Measurements from ENCODE around the gene E4F1. TPM values are rescaled to one million over a fixed set of nuclear protein-coding genes. Genes with fewer than 3 reads are reported as not detected.
"Not testable (repeated sequence)": the region's sequence is repeated elsewhere in the genome, so short reads cannot be mapped to it uniquely, and the experiment has no call there.

The E4F1 gene
- total and polyA plus RNA-seq, 2 experiments from 2014 or later = 15.5 to 19.7 TPM

GRCh38 chr16:2238150-2238837 lies 14.9 kb downstream of the E4F1 start:
- no peak overlapping the region for H3K27ac ChIP-seq
- DNase-seq (ENCODE audit: low spot score) = no peak
- no peak overlapping the region for H3K4me2 ChIP-seq
- 63% methylated on average over 18 of the region's 18 CpGs for WGBS (ENCODE audit: low lambda C conversion rate, missing lambda C conversion rate)
- no peaks in the 10 kb centered on the region for H3K9me2 ChIP-seq (replicated peaks; ENCODE audit: insufficient read depth)
- peaks cover 14% of the 10 kb centered on the region for H4K20me1 ChIP-seq (ENCODE audit: insufficient read depth, poor library complexity, severe bottlenecking)
- H3K79me2 ChIP-seq = no peaks in the 10 kb centered on the region
- TF ChIP-seq EZH2phosphoT487 (IDR thresholded peaks at IDR 0.05; ENCODE audit: low read depth, severe bottlenecking, unreplicated experiment) = no peak
- no peak for TF ChIP-seq CTCF (IDR thresholded peaks at IDR 0.05; ENCODE audit: poor library complexity)
- TF ChIP-seq EZH2 (IDR thresholded peaks at IDR 0.05; ENCODE audit: borderline replicate concordance) = no peak
- no peak overlapping the region for H3K4me3 ChIP-seq
- no peaks in the 10 kb centered on the region for H3K36me3 ChIP-seq (replicated peaks; ENCODE audit: insufficient read depth, low read depth)
- H3K9me3 ChIP-seq (ENCODE audit: low read depth) = no peaks in the 10 kb centered on the region
- peaks cover 16% of the 10 kb centered on the region for H3K4me1 ChIP-seq (ENCODE audit: insufficient read depth)
- H3K27me3 ChIP-seq = peaks cover 26% of the 10 kb centered on the region
- no peak overlapping the region for H2AFZ ChIP-seq

DNA sequence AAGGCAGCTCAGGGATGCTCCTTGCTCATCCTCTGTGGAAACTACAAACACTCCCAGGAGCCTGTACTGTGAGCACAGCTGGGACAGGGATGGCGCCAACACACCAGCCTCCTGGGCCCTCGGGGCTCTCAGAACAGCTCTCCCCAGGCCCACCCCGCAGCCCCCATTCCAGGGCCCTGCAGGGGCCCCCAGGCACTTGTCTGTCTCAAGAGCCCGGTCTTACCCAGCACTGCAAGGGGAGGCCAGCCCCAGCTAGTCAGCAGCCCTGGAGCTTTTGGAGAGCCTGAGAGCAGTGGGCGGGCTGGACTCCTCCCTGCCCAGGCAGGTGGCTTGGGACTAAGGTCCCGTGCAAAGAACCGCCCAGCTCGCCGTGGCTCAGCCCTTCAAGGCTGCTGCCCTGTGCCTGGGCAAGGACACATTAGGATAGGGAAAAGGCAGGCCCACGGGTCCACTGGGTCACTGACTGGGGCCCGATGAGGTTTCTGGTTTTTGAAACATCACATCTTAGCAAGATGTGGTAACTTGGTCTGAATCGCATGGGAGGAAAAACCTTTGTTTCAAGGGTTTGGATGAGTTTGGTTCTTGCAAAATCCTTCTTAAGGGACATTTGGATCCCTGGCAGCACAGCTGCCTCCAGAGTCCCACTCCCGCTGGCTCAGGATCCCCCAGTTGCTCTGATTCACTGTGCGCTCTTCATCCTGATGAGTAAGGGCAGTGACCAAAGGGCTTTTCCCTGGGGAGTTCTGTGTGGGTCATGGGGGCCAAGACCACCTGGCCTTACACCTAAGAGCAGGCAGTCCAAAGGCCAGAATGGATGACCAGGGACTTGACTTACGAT lies 15.7 kb downstream of the E4F1 start:
- DNase-seq (ENCODE audit: low spot score) = no peak
- peaks cover 26% of the 10 kb centered on the region for H3K27me3 ChIP-seq
- no peak overlapping the region for H3K27ac ChIP-seq
- no peaks in the 10 kb centered on the region for H3K79me2 ChIP-seq
- no peaks in the 10 kb centered on the region for H3K9me2 ChIP-seq (replicated peaks; ENCODE audit: insufficient read depth)
- 79% methylated on average over 12 of the region's 15 CpGs for WGBS (ENCODE audit: low lambda C conversion rate, missing lambda C conversion rate)
- H3K4me2 ChIP-seq = no peak overlapping the region
- TF ChIP-seq EZH2 (IDR thresholded peaks at IDR 0.05; ENCODE audit: borderline replicate concordance) (no peak), EZH2phosphoT487 (IDR thresholded peaks at IDR 0.05; ENCODE audit: low read depth, severe bottlenecking, unreplicated experiment) (no peak), CTCF (IDR thresholded peaks at IDR 0.05; ENCODE audit: poor library complexity) (no peak)
- H3K9me3 ChIP-seq (ENCODE audit: low read depth) = no peaks in the 10 kb centered on the region
- no peaks in the 10 kb centered on the region for H3K36me3 ChIP-seq (replicated peaks; ENCODE audit: insufficient read depth, low read depth)
- no peak overlapping the region for H3K4me3 ChIP-seq
- H2AFZ ChIP-seq = no peak overlapping the region
- peaks cover 16% of the 10 kb centered on the region for H3K4me1 ChIP-seq (ENCODE audit: insufficient read depth)
- peaks cover 14% of the 10 kb centered on the region for H4K20me1 ChIP-seq (ENCODE audit: insufficient read depth, poor library complexity, severe bottlenecking)

GRCh38 chr16:2240331-2240730 lies 16.9 kb downstream of the E4F1 start:
- not testable (repeated sequence) for H2AFZ ChIP-seq; H3K9me3 ChIP-seq (ENCODE audit: low read depth); H3K9me2 ChIP-seq (replicated peaks; ENCODE audit: insufficient read depth); H3K36me3 ChIP-seq (replicated peaks; ENCODE audit: insufficient read depth, low read depth); H3K27ac ChIP-seq; H3K4me3 ChIP-seq; H3K79me2 ChIP-seq; DNase-seq (ENCODE audit: low spot score); H3K4me2 ChIP-seq
- Histone ChIP-seq H4K20me1 (ENCODE audit: insufficient read depth, poor library complexity, severe bottlenecking) (peaks cover 14% of the 10 kb centered on the region), H3K27me3 (peaks cover 25% of the 10 kb centered on the region), H3K4me1 (ENCODE audit: insufficient read depth) (peaks cover 16% of the 10 kb centered on the region)
- 89% methylated on average over 9 of the region's 9 CpGs for WGBS (ENCODE audit: low lambda C conversion rate, missing lambda C conversion rate)

DNA sequence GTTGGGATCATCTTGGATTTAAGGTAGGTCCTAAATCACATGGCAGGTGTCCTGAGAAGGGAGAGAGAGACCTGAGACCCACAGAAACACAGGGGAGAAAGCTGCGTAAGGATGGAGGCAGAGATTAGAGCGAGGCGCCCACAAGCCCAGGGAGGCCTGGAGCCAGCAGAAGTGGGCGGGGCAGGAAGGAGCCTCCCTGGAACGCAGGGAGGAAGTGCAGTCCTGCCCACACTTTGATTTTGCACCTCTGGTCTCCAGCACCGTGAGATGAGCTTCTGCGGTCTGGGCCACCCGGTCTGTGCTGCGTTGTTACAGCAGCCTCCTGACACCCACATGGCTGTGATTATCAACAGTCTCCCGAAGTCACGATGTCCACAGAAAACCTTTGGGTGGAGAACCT lies 19.2 kb downstream of the E4F1 start:
- H3K9me2 ChIP-seq (replicated peaks; ENCODE audit: insufficient read depth) = no peaks in the 10 kb centered on the region
- no peak overlapping the region for H3K4me2 ChIP-seq
- peaks cover 6% of the 10 kb centered on the region for H3K79me2 ChIP-seq
- peaks cover 2% of the 10 kb centered on the region for H3K27me3 ChIP-seq
- H3K9me3 ChIP-seq (ENCODE audit: low read depth) = no peaks in the 10 kb centered on the region
- H3K4me1 ChIP-seq (ENCODE audit: insufficient read depth) = peaks cover under 1% of the 10 kb centered on the region
- peaks cover 4% of the 10 kb centered on the region for H4K20me1 ChIP-seq (ENCODE audit: insufficient read depth, poor library complexity, severe bottlenecking)
- no peak for DNase-seq (ENCODE audit: low spot score)
- H3K27ac ChIP-seq = no peak overlapping the region
- H3K36me3 ChIP-seq (replicated peaks; ENCODE audit: insufficient read depth, low read depth) = no peaks in the 10 kb centered on the region
- TF ChIP-seq CTCF (IDR thresholded peaks at IDR 0.05; ENCODE audit: poor library complexity) = no peak
- no peak for TF ChIP-seq EZH2phosphoT487 (IDR thresholded peaks at IDR 0.05; ENCODE audit: low read depth, severe bottlenecking, unreplicated experiment)
- no peak for TF ChIP-seq EZH2 (IDR thresholded peaks at IDR 0.05; ENCODE audit: borderline replicate concordance)
- 94% methylated on average over 11 of the region's 11 CpGs for WGBS (ENCODE audit: low lambda C conversion rate, missing lambda C conversion rate)
- H3K4me3 ChIP-seq = no peak overlapping the region
- no peak overlapping the region for H2AFZ ChIP-seq
